ENCODE results near the gene PIM3. TPM values are rescaled to one million over a fixed set of nuclear protein-coding genes. Genes with fewer than 3 reads are reported as not detected.

The PIM3 gene
- total RNA-seq, 4 donors from 2014 or later: 66.2 to 142 (median 105) TPM

DNA sequence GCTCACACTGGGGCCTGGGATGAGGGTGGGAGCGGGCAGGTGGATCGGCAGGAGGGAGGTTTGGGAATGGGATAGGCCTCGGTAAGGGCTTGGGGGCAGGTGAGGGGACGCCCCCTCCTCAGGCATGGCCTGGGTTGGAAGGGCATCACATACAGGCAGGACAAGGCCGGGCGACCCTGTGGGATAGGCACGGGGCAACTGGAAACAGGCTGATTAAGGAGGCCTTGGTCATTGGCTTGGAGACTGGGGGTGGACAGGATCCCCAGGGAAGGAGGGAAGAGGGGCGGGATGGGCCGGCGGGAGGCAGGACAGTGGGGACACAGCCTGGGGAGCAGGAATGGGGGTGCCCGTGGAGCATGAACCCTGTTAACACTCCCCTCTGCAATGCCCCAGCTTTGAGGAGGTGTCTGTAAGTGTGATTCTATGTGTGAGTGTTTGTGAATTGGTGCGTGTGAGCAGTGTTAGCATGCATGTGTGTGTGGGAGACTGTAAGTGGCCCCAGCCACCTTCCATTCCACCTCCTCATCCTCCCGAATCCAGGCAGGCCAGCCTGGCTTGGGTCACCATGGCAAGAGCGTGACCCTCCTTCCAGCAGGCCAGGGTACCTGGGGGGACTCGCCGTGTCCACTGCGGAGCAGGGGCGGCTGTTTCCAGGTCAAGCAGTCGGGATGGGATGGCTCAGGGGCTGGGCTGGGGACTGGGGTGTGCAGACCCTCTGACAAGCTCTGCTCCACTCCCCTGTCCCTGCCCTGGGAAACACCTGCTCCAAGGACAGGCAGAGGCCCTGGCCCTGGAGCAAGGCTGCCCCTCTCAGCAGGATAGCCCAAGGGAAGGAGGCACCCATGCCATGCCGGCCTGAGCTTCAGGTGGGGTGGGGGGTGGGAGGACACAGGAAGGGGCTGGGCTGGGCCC, 3.4 kb upstream of the PIM3 start:
- Histone ChIP-seq H3K4me3 (no peak overlapping the region), H3K9me3 (peaks cover 0 to 3% (median 0%) of the 10 kb centered on the region in 4 donors), H3K27ac (peak overlapping the region in 1 of 4 donors; percentile 86), H3K4me1 (peaks cover 5 to 25% (median 7%) of the 10 kb centered on the region in 4 donors), H3K27me3 (no peaks in the 10 kb centered on the region), H3K36me3 (peaks cover 0 to 11% (median 0%) of the 10 kb centered on the region in 3 donors)
- DNase-seq: no peak
- TF ChIP-seq, protein P1, sequence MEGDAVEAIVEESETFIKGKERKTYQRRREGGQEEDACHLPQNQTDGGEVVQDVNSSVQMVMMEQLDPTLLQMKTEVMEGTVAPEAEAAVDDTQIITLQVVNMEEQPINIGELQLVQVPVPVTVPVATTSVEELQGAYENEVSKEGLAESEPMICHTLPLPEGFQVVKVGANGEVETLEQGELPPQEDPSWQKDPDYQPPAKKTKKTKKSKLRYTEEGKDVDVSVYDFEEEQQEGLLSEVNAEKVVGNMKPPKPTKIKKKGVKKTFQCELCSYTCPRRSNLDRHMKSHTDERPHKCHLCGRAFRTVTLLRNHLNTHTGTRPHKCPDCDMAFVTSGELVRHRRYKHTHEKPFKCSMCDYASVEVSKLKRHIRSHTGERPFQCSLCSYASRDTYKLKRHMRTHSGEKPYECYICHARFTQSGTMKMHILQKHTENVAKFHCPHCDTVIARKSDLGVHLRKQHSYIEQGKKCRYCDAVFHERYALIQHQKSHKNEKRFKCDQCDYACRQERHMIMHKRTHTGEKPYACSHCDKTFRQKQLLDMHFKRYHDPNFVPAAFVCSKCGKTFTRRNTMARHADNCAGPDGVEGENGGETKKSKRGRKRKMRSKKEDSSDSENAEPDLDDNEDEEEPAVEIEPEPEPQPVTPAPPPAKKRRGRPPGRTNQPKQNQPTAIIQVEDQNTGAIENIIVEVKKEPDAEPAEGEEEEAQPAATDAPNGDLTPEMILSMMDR (IDR thresholded peaks at IDR 0.05): no peak
- no peak for TF ChIP-seq POLR2A (IDR thresholded peaks at IDR 0.05)

DNA sequence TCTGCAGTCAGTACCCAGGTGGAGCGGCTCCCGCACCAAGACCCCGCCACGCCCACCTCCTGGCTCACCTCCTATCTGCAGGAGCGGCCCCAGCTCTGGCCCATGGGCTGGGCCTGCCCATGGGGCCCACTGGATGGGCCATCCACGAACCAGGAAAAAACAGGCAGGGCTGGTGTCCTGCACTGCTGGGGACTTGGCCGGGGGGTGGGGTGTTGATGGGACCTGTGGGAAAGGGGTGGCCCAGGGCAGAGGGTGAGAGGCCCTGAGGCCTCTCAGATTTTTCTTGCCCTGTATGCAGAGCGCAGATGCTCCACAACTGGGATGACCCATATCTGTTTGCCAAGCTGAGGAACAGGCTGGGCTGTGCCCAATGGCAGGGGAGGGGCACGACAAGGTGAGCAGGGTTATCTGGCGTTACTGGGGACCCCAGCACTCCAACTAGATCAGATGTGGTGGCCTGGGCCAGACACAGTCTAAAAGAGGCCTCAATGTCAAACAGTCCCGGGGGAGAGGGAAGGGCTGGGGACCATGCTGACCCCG, 2.7 kb upstream of the PIM3 start:
- DNase-seq: no peak
- H3K36me3 ChIP-seq: peaks cover 0 to 18% (median 0%) of the 10 kb centered on the region in 3 donors
- peak overlapping the region in 1 of 4 donors; percentile 86 for H3K27ac ChIP-seq
- TF ChIP-seq, protein P1 (IDR thresholded peaks at IDR 0.05): no peak
- TF ChIP-seq POLR2A (IDR thresholded peaks at IDR 0.05): no peak
- peaks cover 3 to 25% (median 10%) of the 10 kb centered on the region in 4 donors for H3K4me1 ChIP-seq
- no peak overlapping the region for H3K4me3 ChIP-seq
- peaks cover 0 to 3% (median 0%) of the 10 kb centered on the region in 4 donors for H3K9me3 ChIP-seq
- H3K27me3 ChIP-seq: no peaks in the 10 kb centered on the region

DNA sequence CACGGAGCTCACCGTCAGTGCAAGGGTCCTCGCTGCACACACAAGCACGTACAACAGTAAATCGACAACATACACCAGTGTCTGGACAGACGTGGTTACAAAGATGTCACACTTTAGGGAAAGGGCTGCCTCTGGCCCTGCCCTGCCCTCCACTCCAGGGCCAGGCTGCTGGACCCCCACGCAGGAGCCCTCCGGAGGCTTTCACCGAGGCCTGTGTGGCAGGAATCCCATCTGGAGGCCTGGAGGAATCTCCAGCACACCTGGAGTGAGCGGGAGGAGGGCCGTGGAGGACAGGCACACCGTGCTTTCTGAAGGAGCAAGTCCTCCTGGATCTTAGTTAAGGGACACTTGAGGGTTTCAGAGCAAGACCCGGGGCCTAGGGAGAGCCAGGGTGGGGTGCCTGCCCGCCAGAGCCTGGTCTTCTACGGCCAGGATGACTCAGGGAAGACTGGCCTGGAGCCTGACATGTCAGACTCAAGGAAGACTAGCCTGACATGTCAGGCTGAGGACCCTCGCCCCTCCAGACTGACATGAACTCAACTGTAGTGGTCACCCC, 2.1 kb upstream of the PIM3 start:
- Histone ChIP-seq H3K27ac (peak overlapping the region in 2 of 4 donors; percentile 86 to 99), H3K4me3 (no peak overlapping the region), H3K27me3 (no peaks in the 10 kb centered on the region), H3K4me1 (peaks cover 3 to 29% (median 16%) of the 10 kb centered on the region in 4 donors), H3K9me3 (peaks cover 0 to 3% (median 0%) of the 10 kb centered on the region in 4 donors), H3K36me3 (peaks cover 0 to 23% (median 0%) of the 10 kb centered on the region in 3 donors)
- no peak for DNase-seq
- no peak for TF ChIP-seq POLR2A (IDR thresholded peaks at IDR 0.05)
- TF ChIP-seq, protein P1 (IDR thresholded peaks at IDR 0.05): no peak

DNA sequence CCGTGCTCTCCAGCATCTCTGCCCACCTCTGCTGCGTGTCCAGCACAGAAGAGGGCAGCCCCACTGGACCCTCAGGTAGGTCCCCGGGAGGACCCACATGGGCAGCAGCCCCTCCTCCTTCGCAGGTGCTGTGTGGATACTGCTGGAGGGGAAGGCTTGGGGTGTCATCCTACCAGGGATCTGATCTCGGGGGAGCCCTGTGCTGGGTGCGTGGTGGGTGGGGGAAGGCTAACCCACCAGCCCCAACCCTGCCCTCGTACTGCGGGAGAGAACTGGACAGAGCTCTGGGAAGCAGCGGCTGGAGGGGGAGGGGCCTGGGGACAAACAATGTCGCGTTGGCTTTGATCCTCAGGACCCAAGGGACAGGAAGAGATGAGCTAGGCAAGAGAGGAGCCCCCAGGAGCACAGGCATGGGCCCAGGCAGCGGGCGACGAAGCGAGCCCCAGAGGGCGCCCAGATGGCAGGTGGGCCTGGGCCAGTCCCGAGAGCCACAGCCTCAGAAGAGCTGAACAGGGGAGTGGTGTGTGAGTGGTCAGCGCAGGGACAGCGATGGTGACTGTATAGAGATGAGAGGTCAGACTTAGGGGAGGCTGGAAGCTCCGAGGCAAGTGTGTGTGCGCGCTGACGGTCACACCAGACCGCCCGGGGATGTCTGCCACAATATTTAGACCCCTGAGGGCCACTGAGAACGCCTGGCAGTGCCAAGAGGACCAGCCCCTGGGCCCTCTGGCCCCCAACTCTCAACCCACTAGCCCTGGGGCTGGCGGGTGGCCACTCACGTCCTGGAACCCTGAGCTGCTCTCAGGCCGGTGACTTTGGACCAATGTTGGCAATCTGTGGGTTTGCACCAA, 1.4 kb upstream of the PIM3 start:
- Histone ChIP-seq H3K27me3 (no peaks in the 10 kb centered on the region), H3K36me3 (peaks cover 0 to 31% (median 0%) of the 10 kb centered on the region in 3 donors), H3K9me3 (peaks cover 0 to 3% (median 0%) of the 10 kb centered on the region in 4 donors), H3K27ac (peak overlapping the region; percentile 86 to 99 (median 98)), H3K4me3 (peak overlapping the region; percentile 65 to 100 (median 98)), H3K4me1 (peaks cover 3 to 36% (median 20%) of the 10 kb centered on the region in 4 donors)
- DNase-seq: no peak
- peak in 1 of 2 donors; percentile 77 for TF ChIP-seq POLR2A (IDR thresholded peaks at IDR 0.05)
- TF ChIP-seq, protein P1 (IDR thresholded peaks at IDR 0.05): no peak

DNA sequence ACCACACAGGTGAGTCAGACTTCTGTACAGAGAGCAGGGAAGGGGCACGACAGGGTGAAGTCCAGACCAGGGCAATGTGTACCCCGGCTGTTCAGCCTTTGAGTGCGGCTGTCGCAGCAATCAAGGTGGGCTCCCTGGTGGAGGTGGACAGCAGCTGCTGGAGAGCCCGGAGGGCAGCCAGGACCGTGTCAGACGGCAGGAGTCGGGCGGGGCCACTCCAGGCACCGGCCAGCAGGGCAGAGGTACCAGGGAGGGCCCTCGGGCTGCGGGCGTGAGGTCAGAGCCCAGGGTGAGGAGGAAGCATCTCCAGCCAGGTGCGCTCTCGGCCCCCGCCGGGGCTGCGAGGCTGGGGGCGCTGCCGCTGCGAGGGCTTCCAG, 802 bp upstream of the PIM3 start:
- peak in 2 of 3 donors; percentile 84 to 87 for DNase-seq
- Histone ChIP-seq H3K4me1 (peaks cover 3 to 42% (median 20%) of the 10 kb centered on the region in 4 donors), H3K27me3 (no peaks in the 10 kb centered on the region), H3K4me3 (peak overlapping the region; percentile 65 to 100 (median 98)), H3K9me3 (peaks cover 0 to 3% (median 0%) of the 10 kb centered on the region in 4 donors), H3K36me3 (peaks cover 0 to 37% (median 0%) of the 10 kb centered on the region in 3 donors), H3K27ac (peak overlapping the region; percentile 86 to 99 (median 98))
- TF ChIP-seq, protein P1 (IDR thresholded peaks at IDR 0.05): peak in 3 of 6 experiments; percentile 17 to 30 (median 28)
- no peak for TF ChIP-seq POLR2A (IDR thresholded peaks at IDR 0.05)

Measured in Peyer's patch (tissue), 4 donors.